NCI-H1105 (cell line): ENCODE data around the gene AGBL2.
"Not testable (repeated sequence)": the region's sequence is repeated elsewhere in the genome, so short reads cannot be mapped to it uniquely, and the experiment has no call there.

Experiments
- DNase-seq: peaks from one replicate; lab custom pipeline; 2025; lab: John Stamatoyannopoulos, UW

The AGBL2 gene

DNA sequence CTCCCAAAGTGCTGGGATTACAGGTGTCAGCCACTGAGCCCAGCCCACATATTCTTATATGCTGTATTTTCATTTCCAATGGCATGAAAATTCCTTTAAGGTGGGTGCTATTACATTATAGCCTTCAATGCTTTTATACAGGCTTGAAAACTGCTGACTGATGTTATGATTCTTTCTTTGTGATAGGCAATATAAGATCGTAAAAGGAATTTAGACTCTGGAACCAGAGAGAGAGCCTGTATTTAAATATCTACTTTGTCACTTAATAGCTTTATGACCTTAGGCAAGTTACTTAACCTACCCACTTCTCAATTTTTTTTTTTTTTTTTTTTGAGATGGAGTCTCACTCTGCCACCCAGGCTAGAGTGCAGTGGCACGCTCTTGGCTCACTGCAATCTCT lies 26.2 kb downstream of the AGBL2 start:
- DNase-seq, result no peak

DNA sequence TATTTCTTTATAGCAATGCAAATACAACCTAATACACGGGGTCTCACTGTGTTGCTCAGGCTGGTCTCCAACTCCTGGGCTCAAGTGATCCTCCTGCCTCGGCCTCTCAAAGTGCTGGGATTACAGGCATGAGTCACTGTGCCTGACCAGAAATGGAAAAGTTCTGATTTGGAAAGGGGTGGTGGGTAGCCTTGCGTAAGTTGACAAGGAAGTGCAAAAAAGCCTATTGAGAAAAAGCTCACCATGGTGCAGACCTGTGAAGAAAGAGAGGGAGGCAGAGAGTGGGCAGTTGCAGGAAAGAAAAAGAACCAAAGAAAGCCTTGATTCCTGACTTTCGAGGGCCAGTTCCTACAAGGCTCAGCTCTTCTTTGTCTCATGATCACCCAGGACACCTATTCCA lies 27.1 kb downstream of the AGBL2 start:
- no peak for DNase-seq

DNA sequence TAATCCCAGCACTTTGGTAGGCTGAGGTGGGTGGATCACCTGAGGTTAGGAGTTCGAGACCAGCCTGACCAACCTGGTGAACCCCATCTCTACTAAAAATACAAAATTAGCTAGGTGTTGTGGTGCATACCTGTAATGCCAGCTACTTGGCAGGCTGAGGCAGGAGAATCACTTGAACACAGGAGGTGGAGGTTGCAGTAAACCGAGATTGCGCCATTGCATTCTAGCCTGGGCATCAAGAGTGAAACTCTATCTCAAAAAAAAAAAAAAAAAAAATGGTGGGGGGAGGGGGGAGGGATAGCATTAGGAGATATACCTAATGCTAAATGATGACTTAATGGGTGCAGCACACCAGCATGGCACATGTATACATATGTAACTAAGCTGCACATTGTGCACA lies 28.5 kb downstream of the AGBL2 start:
- DNase-seq, result not testable (repeated sequence)

GRCh38 chr11:47686151-47686550 lies 29.0 kb downstream of the AGBL2 start:
- DNase-seq, result no peak

- no peak for DNase-seq
Observed at GRCh38 chr11:47675851-47676250, 39.3 kb downstream of the AGBL2 start.

DNA sequence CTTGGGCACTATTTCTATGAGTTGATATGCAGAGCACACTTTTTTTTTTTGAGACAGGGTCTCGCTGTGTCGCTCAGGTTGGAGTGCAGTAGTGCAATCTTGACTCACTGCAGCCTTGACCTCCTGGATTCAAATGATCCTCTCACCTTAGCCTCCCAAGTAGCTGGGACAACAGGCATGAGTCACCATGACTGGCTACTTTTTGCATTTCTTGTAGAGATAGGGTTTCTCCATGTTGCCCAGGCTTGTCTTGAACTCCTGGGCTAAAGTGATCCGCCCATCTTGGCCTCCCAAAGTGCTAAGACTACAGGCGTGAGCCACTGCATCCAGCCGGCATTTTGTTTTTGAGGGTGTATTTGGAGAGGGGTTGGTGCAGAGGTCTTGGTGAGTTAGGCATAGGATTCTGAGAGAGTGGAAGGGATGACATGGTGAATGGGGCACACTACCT lies 42.9 kb downstream of the AGBL2 start:
- DNase-seq, result no peak

GRCh38 chr11:47669856-47670255 lies 45.3 kb downstream of the AGBL2 start:
- DNase-seq, result no peak

DNA sequence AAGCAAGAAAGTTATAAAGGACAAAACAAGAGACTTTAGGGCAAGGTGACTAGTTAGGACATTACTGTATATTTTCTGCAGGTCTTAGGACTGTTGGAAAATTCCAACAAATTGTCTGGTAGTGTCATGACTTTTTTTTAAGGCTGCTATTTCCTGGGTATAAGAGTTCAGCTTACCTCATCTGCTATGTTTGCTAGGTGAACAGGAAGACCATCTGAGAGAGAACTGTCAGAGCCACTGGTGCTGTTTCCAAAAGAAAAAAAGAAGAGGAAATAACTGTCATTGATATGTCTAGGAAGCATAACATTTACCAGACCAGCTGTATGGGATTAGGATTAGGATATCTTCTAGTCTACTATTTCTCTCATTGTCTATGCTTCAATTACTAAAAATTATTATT lies 46.5 kb downstream of the AGBL2 start:
- no peak for DNase-seq

- DNase-seq, result no peak
Observed at GRCh38 chr11:47667555-47667954, 47.6 kb downstream of the AGBL2 start.

DNA sequence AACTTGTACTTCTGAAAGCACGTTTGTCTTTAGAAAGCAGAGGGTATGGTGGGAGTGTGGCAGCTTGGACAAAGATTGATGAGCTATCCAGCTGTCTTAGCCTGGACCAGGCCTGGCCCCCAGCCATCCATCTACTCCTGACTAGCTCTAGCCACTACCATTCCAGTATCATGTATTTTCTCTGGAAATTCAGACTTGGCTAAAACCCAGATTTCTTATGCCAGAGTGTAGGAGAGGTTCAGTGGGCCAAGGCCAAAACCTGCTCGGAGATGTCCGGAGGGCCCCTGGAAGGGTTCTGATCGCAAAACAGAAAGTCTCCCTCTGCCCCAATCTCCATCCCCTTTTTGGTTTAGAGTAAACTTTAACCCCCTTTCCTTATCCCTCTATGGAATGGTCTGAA lies 48.0 kb downstream of the AGBL2 start:
- no peak for DNase-seq

- DNase-seq, result not testable (repeated sequence)
Observed at GRCh38 chr11:47664936-47665335, 50.2 kb downstream of the AGBL2 start.

GRCh38 chr11:47661245-47661644 lies 53.9 kb downstream of the AGBL2 start:
- DNase-seq, result no peak

- no peak for DNase-seq
Observed at GRCh38 chr11:47659276-47659675, 55.9 kb downstream of the AGBL2 start.

DNA sequence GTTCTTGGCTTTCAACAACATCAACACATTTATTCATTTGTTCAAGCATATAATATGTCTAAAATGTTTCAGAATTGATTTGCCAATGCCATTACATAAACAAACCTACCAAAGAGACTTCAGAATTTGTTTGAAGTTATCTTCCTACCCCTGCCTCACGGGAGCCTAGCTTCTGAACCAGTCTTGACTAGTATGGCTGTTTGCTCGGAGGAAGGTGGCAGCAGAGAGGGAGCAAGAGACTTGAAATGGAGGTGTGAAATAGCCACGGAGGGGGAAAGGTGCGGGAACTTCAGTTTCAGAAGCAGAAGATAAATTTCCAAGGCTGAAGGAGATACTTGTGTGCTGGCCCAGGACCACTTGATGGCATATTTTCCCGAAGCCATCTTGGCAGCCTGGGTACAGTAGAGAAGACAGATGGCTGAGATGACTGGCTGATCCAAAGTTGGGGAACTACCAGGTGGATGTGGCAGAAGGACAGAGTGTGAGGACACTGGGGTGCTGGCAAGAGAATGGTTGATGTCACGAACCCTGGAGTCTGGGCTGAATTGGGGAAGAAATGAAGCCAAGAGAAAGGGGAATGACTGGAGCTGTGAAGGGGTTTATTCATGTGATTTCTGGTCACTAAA lies 58.8 kb downstream of the AGBL2 start:
- DNase-seq, result no peak

DNA sequence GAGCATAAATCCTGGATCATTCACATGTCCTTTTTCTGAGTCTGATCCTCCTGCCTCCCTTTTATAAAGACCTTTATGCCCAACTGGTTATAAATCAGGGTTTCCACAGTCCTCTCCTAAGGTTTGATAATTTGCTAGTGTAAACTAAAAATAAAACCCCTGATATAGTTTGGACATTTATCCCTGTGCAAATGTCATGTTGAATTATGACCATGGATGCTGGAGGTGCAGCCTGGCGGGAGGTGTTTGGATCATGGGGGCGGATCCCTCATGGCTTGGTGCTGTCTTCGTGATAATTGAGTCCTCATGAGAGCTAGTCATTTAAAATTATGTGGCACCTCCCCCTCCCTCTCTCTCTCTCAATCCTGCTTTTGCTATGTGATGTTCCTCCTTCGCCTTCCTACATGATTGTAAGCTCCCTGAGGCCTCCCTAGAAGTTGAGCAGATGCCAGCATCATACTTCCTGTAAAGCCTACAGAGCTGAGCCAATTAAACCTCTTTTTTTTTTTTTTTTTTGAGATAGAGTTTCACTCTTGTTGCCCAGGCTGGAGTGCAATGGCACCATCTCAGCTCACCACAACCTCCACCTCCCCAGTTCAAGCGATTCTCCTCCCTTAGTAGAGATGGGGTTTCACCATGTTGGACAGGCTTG lies 63.2 kb downstream of the AGBL2 start:
- DNase-seq, result no peak

- DNase-seq, result no peak
Observed at GRCh38 chr11:47649276-47649675, 65.9 kb downstream of the AGBL2 start.

DNA sequence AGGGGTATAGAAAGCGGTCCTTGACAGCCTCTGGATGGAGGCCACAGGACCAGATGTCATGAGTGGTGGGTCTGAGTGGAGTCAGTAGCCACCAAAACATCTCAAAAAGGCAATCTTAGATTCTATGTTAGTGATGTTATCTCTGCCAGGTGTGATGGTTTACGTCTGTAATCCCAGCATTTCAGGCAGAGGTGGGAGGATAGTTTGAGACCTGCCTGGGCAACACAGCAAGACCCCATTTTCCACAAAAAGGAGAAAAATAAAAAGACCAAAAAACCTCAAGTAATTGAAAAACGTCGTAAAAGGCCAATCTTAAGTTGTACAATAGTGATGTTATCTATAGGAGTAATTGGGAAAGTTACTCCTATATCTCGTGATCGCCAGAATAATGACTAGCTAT lies 69.2 kb downstream of the AGBL2 start:
- no peak for DNase-seq

DNA sequence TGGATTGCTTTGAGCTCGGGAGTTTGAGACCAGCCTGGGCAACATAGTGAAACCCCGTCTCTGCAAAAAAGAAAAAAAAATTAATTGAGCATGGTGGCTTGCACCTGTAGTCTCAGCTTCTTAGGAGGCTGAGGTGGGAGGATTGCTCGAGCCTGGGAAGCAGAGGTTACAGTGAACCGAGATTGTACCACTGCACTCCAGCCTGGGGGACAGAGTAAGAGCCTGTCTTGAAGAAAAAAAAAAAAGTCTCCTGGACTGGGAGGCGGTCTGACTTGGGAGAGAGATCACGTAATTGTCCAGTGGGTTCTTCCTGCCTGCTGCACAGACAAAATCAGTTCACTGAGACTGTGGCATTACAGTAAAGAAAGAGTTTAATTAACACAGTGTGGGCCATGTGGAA lies 69.7 kb downstream of the AGBL2 start:
- DNase-seq, result no peak

GRCh38 chr11:47642099-47642855 lies 72.9 kb downstream of the AGBL2 start, which contains the start of gene MTCH2:
TSS of gene MTCH2 (minus strand) at chr11:47642559. CDS start at chr11:47642465, 94 bp downstream.
- DNase-seq, result peak; percentile 97

GRCh38 chr11:47641600-47642098 lies 73.5 kb downstream of the AGBL2 start:
- no peak for DNase-seq

DNA sequence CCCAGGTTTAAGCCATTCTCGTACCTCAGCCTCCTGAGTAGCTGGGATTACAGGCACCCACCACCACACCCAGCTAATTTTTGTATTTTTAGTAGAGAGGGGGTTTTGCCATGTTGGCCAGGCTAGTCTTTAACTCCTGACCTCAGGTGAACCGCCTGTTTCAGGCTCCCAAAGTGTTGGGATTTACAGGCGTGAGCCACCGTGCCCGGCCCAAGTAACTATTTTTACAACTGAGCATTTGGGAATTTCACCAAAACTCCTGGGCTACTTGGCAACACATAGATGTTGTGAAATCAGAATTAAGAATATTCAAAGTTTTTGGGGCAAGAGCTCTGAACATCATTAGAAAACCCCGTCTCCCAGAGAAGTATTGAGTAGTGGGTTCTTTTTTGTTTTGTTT lies 74.7 kb downstream of the AGBL2 start:
- DNase-seq, result not testable (repeated sequence)

- DNase-seq, result not testable (repeated sequence)
Observed at GRCh38 chr11:47636331-47636730, 78.8 kb downstream of the AGBL2 start.

GRCh38 chr11:47631473-47631872 lies 83.7 kb downstream of the AGBL2 start:
- no peak for DNase-seq
